ENCODE data around the gene WFDC1.

WFDC1 gene

DNA sequence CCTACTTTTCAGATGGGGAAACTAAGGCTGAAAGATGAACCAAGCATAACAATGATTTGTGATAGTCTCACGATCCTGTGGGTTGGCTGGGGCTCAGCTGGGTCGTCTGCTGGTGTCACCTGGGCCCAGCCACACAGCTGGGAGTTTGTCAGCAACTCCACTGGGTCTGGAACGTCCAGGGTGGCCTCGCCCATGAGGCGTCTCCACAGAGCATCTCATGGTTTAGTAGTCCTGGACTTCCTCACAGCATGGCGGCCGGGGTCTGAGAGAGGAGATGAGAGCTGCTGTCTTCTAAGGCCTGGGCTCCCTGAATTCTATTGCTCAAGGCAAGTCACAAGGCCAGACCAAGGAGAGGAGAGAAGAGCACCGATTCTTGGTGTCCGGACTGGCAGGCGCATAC, 24.1 kb upstream of the WFDC1 start:
- TF ChIP-seq ARNT (IDR thresholded peaks at IDR 0.05), result no peak
- CTCF ChIA-PET, result no interaction called here
- POLR2A ChIA-PET, result no interaction called here

DNA sequence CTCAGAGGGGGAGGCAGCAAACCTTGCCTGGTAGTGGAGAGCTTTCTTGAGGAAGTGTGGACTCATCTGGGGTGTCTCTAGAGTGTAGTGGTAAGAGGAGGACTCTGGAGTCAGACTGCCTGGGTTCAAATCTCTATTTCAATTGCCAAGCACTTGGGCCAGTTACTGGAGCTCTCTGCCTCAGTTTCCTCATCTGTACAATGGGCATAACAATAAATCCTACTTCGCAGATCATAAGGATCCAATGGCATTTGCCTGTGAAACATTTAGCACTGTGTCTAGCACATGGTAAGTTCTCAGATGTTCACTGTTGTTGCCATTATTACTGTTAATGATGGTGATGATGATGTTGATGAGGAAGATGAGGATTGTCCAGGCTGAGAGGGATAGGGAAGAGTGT, 23.6 kb upstream of the WFDC1 start:
- POLR2A ChIA-PET, result no interaction called here
- TF ChIP-seq TARDBP (IDR thresholded peaks at IDR 0.05) (no peak), BHLHE40 (IDR thresholded peaks at IDR 0.05; ENCODE audit: borderline replicate concordance) (no peak), SUZ12 (IDR thresholded peaks at IDR 0.05) (no peak), ARNT (IDR thresholded peaks at IDR 0.05) (no peak), FOXA1 (IDR thresholded peaks at IDR 0.05) (no peak), HDGF (IDR thresholded peaks at IDR 0.05; ENCODE audit: borderline replicate concordance) (no peak), SP1 (IDR thresholded peaks at IDR 0.05) (no peak), CTBP1 (IDR thresholded peaks at IDR 0.05; ENCODE audit: borderline replicate concordance) (no peak), FOXK2 (IDR thresholded peaks at IDR 0.05) (no peak), ZNF384 (IDR thresholded peaks at IDR 0.05) (no peak), LEF1 (IDR thresholded peaks at IDR 0.05; ENCODE audit: borderline replicate concordance) (no peak), L3MBTL2 (conservative IDR thresholded peaks at IDR 0.05) (no peak), NFRKB (IDR thresholded peaks at IDR 0.05) (no peak), ELF4 (IDR thresholded peaks at IDR 0.05) (no peak)
- TF ChIP-seq, protein P1, sequence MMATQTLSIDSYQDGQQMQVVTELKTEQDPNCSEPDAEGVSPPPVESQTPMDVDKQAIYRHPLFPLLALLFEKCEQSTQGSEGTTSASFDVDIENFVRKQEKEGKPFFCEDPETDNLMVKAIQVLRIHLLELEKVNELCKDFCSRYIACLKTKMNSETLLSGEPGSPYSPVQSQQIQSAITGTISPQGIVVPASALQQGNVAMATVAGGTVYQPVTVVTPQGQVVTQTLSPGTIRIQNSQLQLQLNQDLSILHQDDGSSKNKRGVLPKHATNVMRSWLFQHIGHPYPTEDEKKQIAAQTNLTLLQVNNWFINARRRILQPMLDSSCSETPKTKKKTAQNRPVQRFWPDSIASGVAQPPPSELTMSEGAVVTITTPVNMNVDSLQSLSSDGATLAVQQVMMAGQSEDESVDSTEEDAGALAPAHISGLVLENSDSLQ (IDR thresholded peaks at IDR 0.05), result no peak
- CTCF ChIA-PET, result interaction anchor here (0.6 to 1.0 kb wide), 2 partner anchors 37 to 719 kb away, joined by 3 read pairs; no protein-coding TSS in a partner anchor
- DNase-seq (ENCODE audit: extremely low spot score), result no peak

More for the DNA sequence above, 24.1 kb upstream of the WFDC1 start:
- no peak for DNase-seq (ENCODE audit: extremely low spot score)

DNA sequence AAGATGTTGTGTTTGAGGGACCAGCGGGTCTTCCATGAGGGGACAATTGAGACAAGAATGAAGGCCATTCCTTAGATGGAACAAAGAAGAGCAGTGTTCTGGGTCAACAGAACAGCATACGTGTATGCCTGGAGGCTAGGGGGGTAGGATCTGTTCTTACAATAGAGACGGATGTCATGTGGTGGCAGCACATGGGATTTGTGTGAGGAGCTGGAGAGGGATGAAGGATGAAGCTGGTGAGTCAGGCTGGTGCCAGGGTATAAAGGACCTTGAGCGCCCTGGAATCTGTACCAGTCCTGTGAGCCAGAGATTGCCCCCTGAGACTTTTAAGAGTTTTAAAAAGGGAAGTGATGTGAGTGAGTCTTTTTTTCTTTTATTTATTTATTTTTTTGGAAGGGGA, 22.8 kb upstream of the WFDC1 start:
- ChIA-PET CTCF (interaction anchor here (1.0 kb wide), 1 partner anchor 36 kb away, joined by 3 read pairs; no protein-coding TSS in a partner anchor), POLR2A (no interaction called here)
- TF ChIP-seq FOXA1 (IDR thresholded peaks at IDR 0.05) (no peak), CTBP1 (IDR thresholded peaks at IDR 0.05; ENCODE audit: borderline replicate concordance) (no peak), LEF1 (IDR thresholded peaks at IDR 0.05; ENCODE audit: borderline replicate concordance) (no peak)
- DNase-seq (ENCODE audit: extremely low spot score), result no peak

DNA sequence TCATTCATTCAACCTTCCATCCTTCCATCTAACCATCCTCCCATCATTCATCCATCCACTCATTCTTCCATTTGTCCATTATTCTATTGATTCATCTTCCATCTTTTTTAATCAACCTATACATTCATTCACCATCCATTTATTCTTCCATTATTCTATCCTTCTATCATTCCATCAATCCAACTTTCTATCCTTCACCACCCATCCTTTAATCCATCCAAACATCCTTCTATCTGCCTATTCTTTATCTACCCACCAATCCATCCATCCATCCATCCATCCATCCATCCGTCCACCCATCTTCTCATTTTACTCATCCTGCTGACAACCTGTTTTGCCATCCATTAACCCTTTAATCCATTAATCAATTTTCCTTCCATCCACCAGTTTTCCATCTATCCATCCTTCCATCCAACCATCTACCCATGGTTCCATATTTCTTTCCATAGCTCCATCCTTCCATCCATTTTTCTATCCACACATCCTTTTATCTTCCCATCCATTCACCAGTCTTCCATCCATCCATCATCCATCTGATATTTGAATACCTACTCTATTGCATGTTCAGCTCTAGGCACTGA, 21.8 kb upstream of the WFDC1 start:
- ChIA-PET POLR2A (no interaction called here), CTCF (no interaction called here)
- TF ChIP-seq FOXK2 (IDR thresholded peaks at IDR 0.05) (no peak), SP1 (IDR thresholded peaks at IDR 0.05) (no peak), CTBP1 (IDR thresholded peaks at IDR 0.05; ENCODE audit: borderline replicate concordance) (no peak), HDGF (IDR thresholded peaks at IDR 0.05; ENCODE audit: borderline replicate concordance) (no peak), FOXA1 (IDR thresholded peaks at IDR 0.05) (no peak), L3MBTL2 (conservative IDR thresholded peaks at IDR 0.05) (no peak), NFRKB (IDR thresholded peaks at IDR 0.05) (no peak), ELF4 (IDR thresholded peaks at IDR 0.05) (no peak), BHLHE40 (IDR thresholded peaks at IDR 0.05; ENCODE audit: borderline replicate concordance) (no peak), ARNT (IDR thresholded peaks at IDR 0.05) (no peak), FOXM1 (IDR thresholded peaks at IDR 0.05; ENCODE audit: borderline replicate concordance) (no peak), TARDBP (IDR thresholded peaks at IDR 0.05) (no peak), ZNF384 (IDR thresholded peaks at IDR 0.05) (no peak), SUZ12 (IDR thresholded peaks at IDR 0.05) (no peak), LEF1 (IDR thresholded peaks at IDR 0.05; ENCODE audit: borderline replicate concordance) (no peak)
- TF ChIP-seq, protein P1 (IDR thresholded peaks at IDR 0.05), result no peak
- no peak for DNase-seq (ENCODE audit: extremely low spot score)

DNA sequence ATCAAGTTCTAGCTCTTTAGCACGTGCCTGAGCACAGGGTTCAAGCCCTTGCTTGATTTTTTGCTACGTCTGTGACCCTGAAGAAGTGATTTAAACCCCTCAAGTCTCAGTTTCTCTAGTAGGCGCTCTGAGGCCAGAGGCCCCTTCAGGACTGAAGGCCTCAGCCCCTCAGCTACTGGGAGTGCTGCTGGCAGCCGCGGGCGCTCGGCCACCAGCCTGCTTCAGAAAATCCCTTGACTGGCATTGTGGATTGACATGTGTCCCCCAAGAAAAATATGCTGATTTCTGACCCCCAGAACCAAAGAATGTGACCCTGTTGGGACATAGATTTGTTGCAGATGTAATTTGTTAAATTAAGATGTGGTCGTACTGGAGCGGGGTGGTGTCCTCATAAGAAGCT, 20.2 kb upstream of the WFDC1 start:
- DNase-seq (ENCODE audit: extremely low spot score), result no peak
- POLR2A ChIA-PET, result no interaction called here
- no peak for TF ChIP-seq FOXK2 (IDR thresholded peaks at IDR 0.05)
- TF ChIP-seq, protein P1 (IDR thresholded peaks at IDR 0.05), result no peak
- no peak for TF ChIP-seq L3MBTL2 (conservative IDR thresholded peaks at IDR 0.05)
- no peak for TF ChIP-seq NFRKB (IDR thresholded peaks at IDR 0.05)
- TF ChIP-seq TARDBP (IDR thresholded peaks at IDR 0.05), result no peak
- no peak for TF ChIP-seq HDGF (IDR thresholded peaks at IDR 0.05; ENCODE audit: borderline replicate concordance)
- TF ChIP-seq LEF1 (IDR thresholded peaks at IDR 0.05; ENCODE audit: borderline replicate concordance), result no peak
- CTCF ChIA-PET, result no interaction called here

DNA sequence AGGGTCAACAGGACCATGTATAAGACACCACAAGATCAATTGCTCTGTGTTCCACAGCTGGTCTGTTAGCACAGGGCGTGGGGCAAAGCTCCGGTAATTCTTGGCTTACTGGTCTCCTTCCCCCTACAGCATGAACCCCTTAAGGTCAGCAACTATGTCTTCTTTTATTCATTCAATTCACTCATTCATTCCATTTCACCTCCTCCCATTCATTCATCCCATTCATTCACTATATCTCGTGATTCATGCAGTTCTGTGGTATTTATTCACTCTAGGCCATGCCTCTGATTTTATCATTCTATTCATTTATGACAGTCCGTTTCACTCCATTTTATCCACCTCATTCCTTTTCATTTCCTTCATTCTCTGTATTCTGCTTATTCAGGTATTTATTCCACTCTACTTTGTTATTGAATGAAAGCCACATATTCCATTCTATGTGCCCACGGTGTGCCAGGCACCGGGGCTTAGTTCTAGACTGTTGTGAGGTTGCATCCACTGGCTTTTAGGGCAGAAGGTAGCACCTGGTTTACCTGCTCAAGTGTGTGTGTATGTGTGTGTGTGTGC, 19.0 kb upstream of the WFDC1 start:
- CTCF ChIA-PET, result no interaction called here
- no peak for TF ChIP-seq TARDBP (IDR thresholded peaks at IDR 0.05)
- no peak for TF ChIP-seq SP1 (IDR thresholded peaks at IDR 0.05)
- TF ChIP-seq, protein P1 (IDR thresholded peaks at IDR 0.05), result no peak
- TF ChIP-seq L3MBTL2 (conservative IDR thresholded peaks at IDR 0.05), result no peak
- TF ChIP-seq CTBP1 (IDR thresholded peaks at IDR 0.05; ENCODE audit: borderline replicate concordance), result no peak
- TF ChIP-seq FOXA1 (IDR thresholded peaks at IDR 0.05), result no peak
- TF ChIP-seq ZNF384 (IDR thresholded peaks at IDR 0.05), result no peak
- TF ChIP-seq NFRKB (IDR thresholded peaks at IDR 0.05), result no peak
- TF ChIP-seq ELF4 (IDR thresholded peaks at IDR 0.05), result no peak
- no peak for TF ChIP-seq HDGF (IDR thresholded peaks at IDR 0.05; ENCODE audit: borderline replicate concordance)
- TF ChIP-seq FOXK2 (IDR thresholded peaks at IDR 0.05), result no peak
- TF ChIP-seq ARNT (IDR thresholded peaks at IDR 0.05), result no peak
- TF ChIP-seq FOXM1 (IDR thresholded peaks at IDR 0.05; ENCODE audit: borderline replicate concordance), result no peak
- TF ChIP-seq BHLHE40 (IDR thresholded peaks at IDR 0.05; ENCODE audit: borderline replicate concordance), result no peak
- POLR2A ChIA-PET, result no interaction called here
- no peak for DNase-seq (ENCODE audit: extremely low spot score)
